Left cardiac atrium (tissue), 4 donors: ENCODE measurements around the gene CTXND1. TPM values are rescaled to one million over a fixed set of nuclear protein-coding genes. Genes with fewer than 3 reads are reported as not detected.

Experiments
- ATAC-seq, 2 donors: fragments of 200-7000 bp; cut with Tn5 transposase; one replicate each; pipeline ENCODE4 v1.9.1; 2020; ENCODE audit warnings: mild to moderate bottlenecking in 2 of 2, moderate library complexity in 2 of 2
- DNase-seq: peaks from one replicate; pipeline ENCODE4 v3.0.0-alpha.2; 2020
- intact Hi-C, 2 donors: fragments of 100-400 bp; cut with DNase I; formaldehyde crosslinking; loops; one replicate each; pipeline versions ENCODE4 v1.14.1 to v1.15.1; 2022 to 2023
- total RNA-seq, 2 donors: library from RNA; stranded (reverse); fragmentation: NEBNext Ultra II Directional; extraction: Animal tissue kit (Norgen Biotek cat#: 25700); gene quantifications; one replicate each; pipeline ENCODE4 v1.2.1, GENCODE V29; 2021
- donor health status: DM: no; HTN: yes; CAD: no.
- donor health status: DM: no; HTN: yes; CAD: no; lungs with severe emphysema.
- donor health status: DM: yes; HTN: yes; CAD: no.
- donor health status: Dilated cardiomyopathy.

CTXND1 gene
- total RNA-seq, 2 donors from 2014 or later = 0.24 to 1.3 TPM

DNA sequence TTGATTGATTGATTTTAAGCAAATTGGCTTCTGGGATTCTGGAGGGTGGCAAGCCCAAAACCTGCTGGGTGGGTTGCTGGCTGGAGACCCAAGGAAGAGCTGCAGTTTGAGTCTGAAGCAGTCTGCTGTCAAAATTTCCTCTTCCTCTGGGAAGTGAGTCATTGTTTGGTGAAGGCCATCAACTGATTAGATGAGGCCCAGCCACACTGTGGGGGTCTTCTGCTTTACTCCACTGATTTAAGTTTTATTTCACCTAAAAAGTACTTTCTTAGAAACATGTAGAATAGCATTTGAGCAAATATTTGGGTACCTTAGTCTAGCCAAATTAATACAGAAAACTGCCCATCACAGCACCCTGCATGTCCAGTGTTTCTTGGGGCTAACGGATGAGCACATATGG is 65.4 kb downstream of the CTXND1 start:
- intact Hi-C loops = no loop called here
- no peak for DNase-seq

DNA sequence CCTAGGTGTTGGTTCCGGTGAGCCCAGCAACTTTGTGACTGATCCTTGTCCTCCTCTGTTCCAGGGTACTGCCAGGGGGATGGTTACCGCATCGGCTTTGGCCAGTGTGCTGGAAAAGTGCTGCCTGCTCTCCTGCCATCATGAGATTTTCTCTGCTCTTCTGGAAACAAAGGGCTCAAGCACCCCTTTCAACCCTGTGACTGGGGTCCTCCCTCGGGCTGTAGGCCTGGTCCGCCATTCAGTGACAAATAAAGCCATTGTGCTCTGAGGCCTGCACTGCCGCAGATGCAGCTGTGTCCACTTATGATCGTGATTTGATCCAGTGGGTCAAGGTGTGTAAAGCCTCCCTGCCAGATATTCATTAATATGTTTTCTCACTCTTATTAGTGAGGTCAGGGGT is 65.9 kb downstream of the CTXND1 start:
- ATAC-seq = no peak
- DNase-seq = no peak
- intact Hi-C loops = no loop called here

More for the DNA sequence above, 65.4 kb downstream of the CTXND1 start:
- no peak for ATAC-seq

DNA sequence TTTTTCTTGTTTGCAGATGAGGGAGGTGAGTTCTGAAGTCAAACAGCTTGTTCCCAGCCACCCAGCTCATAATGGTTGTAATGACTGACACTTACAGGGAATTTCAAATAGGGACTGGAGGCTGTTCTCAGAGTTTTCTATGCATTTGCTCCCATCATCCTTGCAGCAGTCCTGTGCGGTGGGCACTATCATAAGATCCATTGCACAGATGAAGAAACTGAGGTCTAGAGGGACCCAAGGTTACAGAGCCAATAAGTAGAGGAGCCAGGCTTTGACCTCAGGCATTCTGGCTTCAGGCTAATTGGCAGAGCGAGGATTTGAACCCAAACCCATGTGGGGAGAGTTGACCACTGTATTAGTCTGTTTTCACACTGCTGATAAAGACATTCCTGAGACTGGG is 66.9 kb downstream of the CTXND1 start:
- DNase-seq (no peak), ATAC-seq (no peak)
- intact Hi-C loops = no loop called here

DNA sequence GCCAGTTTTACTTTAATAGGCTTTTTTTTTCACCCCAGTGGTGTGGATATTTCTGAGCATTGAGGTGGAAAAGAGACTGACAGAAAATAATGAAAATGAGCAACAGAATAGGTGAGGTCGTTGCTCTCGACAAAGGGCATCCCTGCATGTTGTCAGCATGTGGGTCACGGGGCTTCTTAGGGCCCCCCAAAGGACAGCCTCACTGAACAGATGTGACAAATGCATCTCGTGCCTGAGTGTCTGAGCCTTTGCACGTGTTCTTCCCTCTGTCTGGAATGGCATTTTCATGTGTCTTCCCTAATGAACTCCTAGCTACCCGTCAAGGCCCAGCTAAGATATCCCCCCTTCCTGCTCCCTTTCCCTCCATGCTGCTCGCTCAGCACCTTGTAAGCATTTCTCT is 67.5 kb downstream of the CTXND1 start:
- intact Hi-C loops = no loop called here
- ATAC-seq (no peak), DNase-seq (no peak)

DNA sequence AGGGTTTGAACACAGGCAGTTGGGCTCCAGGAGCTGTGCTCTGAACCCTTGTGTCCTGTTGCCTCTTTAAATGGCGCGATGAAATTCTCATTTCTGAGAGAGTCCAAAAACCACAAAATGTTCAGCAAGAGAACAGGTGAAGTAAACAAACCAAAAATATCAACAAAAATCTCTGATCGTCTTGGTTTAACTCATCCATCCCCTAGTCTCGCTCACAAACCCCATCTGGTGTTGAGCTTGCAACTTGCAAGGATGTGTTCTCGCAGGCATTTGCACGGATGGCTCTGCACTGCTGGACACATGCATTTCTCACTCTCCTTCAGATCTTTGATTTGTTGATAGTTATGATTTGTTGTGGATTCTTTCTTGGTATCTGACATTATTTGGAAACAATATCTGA is 68.1 kb downstream of the CTXND1 start:
- ATAC-seq = no peak
- intact Hi-C loops = no loop called here
- no peak for DNase-seq

DNA sequence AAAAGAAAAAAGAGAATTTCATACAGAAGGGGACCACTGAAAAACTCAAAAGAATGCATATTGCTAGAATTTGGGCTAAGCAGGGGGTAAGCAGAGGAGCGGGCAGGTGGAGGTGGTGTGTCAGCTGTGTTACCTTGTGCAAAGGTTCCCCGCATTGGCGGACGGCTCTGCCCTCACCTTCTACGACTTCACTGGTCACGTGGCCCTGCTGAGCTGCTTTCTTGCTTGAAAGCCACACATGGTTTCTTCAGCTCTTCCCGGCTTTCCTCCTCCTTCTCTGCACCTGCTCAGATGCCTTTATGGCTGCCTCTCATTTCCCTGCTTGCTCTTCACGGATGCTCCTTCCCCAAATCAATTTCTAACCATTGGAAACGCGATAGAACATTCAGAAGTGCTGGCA is 68.7 kb downstream of the CTXND1 start:
- ATAC-seq (no peak), DNase-seq (no peak)
- intact Hi-C loops = no loop called here

DNA sequence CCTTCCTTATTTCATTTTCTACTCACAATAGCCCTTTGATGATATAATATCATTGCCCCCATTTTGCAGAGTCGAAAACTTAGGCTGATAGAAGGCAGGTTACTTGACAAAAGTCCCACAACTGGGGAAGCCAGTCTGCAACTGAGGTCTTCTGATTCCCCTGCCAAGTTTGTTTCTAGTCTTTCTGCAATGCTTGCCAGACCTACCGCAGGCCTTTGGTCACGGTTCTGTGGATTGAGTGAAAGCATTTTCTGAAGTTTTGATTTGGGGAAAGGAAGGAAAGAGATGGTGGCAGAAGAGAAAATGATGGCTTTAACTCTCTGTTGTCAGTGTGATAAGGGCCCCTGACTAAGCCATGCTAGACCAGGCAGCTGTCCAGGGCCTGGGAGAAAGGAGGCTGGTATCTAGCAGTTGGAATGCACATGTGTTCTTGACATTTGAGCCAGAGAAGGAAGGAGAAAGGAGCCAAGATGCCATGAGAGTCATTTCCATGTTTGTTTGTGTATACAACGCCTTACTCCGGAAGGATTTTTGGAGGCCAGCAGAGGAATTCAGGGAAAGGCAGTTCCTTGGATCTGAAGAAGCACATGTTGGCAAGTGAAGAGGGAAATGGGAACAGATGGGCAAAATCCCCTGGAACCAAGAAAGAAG is 69.3 kb downstream of the CTXND1 start:
- intact Hi-C loops = no loop called here
- peak; percentile 46 to 78 for ATAC-seq
- DNase-seq = no peak

DNA sequence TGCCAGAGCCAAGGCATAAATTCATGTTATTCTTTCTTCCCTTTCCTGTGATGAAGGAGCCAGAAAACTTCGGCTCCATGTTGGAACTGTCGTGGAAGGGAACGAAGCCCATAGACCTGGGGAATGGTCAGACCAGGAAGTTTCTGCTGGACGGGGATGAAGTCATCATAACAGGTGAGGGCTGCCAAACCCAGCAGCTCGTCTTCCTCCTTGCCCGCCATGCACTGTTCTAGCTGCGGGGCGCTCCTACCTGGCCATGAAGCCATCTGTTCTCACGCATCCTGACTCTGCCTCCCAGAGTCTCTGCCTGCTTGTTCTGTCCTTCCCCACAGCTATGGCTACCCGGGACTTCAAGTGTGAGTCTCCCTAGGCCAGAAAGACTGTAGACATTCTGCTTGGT is 71.0 kb downstream of the CTXND1 start:
- no peak for DNase-seq
- intact Hi-C loops = no loop called here
- no peak for ATAC-seq

DNA sequence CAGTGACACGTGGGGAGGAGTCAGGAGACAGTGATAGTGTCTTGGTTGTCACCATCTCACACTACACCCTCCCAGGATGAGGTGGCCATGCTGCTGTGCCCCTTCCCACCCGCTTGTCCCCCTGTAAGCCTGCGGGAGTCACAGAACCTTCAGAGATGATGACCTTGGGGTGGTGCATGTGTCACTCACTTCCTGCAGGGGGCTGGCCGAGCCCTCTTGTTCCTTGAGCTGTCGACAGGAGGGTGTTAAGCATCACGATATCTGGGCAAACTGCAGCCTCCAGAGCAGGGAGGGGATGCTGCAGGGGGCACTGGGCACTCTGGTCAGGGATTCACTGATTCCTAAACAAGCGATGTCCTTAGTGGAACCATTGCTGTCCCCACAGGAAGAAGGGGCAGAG is 71.5 kb downstream of the CTXND1 start:
- no peak for DNase-seq
- intact Hi-C loops = no loop called here
- no peak for ATAC-seq

DNA sequence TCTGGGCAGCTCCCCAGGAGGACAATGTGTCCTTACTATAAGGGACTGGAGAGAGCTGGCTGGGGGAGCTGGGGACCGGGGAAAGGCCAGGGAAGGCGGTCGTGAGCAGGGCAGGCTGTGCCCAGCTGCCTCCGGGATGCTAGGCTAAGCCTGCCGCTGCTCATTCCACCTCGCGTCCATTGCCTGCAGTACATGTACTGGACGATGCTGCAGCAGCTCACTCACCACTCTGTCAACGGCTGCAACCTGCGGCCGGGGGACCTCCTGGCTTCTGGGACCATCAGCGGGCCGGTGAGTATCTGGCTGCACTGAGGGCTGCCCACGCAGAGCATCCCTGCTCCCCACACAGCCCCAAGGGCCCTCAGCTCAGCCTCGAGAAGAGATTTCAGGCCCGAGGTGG is 72.1 kb downstream of the CTXND1 start:
- intact Hi-C loops = no loop called here
- ATAC-seq = no peak
- no peak for DNase-seq

DNA sequence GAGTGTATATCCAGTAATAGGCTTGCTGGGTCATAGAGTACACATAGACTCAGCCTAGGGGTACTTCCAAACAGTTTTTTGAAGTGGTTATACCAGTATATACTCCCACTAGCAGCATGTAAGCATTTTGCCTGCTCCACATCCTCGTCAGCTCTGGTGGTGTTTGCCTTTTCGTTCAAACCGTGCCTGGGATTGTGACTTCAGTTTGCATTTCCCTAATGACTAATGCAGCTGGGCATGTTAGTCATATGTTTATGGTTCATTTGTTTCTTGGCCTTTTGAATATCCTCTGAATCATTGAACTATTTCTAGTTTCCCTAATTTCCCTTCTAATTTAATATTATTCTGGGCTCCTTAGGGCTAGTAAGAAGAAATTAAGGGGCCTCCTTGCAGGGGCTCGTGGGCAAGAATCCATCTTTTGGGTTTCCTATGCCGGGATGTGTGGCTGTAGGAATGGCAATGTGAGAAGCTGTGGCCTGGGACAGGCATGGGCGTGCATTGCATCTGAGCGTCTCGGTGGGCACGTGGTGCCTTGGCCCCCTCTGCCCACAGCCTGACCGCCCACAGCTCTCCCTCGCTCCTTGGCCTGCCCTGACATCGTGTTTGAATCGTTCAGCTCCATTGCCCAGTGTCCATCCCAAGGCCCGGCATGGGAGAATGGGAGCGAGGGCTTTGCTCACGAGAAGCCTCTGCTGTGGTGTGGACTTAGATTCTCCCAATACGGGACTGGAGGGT is 72.8 kb downstream of the CTXND1 start:
- DNase-seq = no peak
- ATAC-seq = no peak
- intact Hi-C loops = no loop called here

DNA sequence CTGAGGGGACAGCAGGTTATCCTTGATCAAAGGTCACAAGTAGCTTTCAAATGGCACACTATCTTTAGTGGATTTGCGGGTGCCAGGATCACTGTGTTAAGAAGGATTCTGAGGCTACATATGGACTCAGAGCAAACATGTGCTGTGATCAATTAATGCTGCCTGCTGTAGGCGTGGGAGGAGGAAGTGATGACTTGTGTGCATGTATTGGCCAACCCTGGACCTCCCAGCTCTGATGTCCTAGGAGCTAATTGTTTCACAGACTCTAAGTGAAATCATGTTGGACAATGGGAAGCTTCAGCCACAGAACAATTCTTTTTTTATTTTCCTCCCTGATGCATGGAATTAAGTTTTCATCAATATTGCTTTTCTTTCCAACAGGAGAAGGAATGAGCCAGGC is 74.9 kb downstream of the CTXND1 start:
- ATAC-seq = no peak
- no peak for DNase-seq
- intact Hi-C loops = no loop called here

DNA sequence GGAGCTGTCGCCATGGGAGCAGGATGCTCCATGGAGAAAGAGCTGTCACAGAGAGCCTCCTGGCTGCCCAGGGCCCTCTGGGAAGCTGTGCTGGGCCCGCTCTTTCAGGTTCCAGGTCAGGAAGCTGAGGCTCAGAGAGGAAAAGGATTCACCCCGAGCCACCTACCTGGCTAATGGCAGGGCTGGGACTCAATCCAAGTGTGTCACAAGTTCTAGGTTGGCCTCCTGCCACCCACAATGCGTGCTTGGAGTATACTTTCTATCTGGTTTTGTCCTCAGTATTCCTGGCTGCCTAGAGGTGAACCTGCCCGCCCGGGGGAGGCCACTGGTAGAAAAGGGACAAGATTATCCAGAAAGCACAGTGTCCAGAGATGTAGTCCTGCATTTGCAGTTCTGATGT is 75.6 kb downstream of the CTXND1 start:
- intact Hi-C loops = no loop called here
- no peak for ATAC-seq
- DNase-seq = no peak

DNA sequence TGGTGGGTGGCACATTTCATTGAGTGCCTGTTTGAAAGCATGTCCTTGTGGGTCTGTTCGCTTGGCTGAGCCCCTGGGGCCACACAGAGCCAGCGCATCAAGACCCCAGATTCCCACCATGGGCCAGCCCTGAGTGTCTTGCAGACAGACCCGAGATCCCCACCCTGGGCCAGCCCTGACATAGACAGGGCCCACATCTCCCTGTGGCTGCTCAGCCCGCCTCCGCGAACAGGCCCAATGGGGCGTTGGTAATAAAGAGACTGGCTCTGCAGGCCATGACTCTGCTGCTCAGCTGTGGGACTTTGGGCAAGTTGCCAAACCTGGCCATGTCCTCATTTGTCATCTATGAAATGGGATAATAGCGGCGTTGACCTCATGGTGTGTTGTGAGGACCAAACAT is 76.6 kb downstream of the CTXND1 start:
- intact Hi-C loops = no loop called here
- no peak for ATAC-seq
- no peak for DNase-seq

DNA sequence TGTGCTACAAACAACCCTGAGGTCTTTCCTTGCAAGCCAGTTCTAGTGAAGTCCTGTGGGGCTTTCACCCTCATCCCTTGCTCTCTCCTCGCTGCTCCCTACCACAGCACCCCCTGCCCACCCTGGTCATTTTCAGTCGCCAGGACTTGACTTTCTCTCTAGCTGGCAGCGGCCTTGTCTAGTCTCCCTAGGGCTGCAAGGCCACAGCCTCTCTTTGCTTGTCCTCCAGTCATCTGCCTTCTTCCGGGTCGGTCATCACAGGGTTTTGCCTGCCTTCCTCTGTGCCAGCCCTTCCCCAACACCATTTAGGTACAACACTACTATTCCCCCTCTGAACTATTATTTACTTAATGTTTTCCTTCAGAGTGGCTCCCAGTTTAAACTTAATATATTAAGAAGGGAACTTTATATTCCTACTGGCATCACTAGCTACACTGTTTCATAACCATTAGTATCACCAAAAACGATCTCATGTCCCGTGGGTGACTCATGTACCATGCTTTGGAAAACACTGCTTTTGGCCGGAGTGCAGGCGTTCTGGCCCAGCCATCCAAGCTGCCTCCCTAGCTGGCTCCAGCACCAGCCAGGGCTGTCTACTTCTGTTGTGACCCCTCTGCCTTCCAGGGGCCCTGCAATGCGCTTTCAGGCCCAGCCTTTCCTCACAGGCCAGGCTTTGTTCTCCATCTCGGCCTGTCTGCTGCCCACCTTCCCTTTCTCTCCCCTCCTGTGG is 77.8 kb downstream of the CTXND1 start:
- intact Hi-C loops = no loop called here
- DNase-seq = no peak
- peak; percentile 66 to 72 for ATAC-seq

DNA sequence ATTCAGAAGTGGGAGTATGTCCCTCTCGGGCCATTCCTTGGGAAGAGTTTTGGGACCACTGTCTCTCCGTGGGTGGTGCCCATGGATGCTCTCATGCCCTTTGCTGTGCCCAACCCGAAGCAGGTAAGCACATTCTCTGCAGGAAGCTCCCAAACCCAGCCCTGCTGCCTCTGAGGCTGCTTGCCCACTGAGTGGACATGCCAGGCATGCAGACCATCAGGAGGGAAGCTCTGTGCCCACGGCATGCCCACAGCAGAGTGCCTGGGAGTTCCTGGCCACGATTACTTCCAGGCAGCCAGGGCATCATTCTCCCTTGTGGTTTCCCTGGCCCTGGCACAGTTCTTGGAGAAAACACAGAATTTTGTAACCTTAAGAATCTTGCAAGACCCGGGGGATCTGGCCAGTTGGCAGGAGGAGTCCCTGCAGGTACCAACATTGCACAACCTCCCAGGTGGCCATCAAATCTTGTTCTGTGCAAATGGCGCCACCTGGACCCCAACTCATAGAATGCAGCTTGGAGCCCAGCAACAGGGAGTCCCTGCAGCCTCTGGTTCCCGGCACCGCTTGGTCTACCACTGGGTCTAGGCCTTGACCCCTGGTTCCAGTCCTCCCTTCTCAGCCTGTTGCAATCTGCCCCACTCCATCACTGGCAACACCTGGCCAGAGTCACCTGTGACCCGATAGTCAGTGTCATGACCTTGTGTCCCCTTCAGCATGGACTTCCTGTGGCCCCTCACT is 78.8 kb downstream of the CTXND1 start:
- ATAC-seq (peak; percentile 53 to 82), DNase-seq (peak; percentile 41)
- intact Hi-C loops = no loop called here

DNA sequence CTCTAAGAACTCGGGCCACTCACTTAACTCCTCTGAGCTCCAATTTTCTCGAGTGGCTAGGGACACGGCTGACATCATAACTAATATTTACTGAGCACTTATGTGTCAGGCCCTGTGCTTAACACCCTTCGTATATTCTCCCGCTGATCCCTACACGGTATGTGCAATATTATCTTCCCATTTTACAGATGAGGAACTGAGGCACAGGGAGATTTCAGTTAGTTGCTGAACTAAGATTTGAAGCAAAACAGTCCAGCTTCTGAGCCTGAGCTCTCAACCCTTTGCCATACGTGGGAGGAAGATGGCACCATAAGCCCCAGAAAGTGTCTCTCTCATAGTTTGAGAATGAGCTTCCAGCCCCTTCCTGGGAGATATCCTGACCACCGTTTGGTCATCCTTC is 79.6 kb downstream of the CTXND1 start:
- intact Hi-C loops = no loop called here
- no peak for ATAC-seq

DNA sequence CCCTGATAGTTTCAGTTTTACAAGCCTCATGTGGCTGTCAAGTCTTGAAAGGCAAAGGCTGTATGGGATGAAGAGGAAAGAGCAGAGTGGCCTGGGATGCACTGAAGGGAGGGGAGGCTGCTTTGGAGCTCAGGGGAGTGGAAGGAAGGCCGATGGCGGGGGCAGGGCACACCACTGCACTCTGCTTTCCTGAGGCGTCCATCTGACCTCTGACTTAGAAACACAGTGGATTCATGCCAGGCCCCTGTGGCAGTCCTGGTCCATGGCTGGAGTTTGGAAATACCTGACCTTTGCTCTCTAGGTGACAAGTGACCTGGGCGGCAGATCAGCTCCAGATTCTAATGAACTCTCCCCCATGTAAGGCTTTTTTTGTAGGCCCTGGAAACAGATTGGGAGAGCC is 80.2 kb downstream of the CTXND1 start:
- DNase-seq = no peak
- ATAC-seq = peak in 1 of 2 donors; percentile 61
- intact Hi-C loops = no loop called here

More for the DNA sequence above, 79.6 kb downstream of the CTXND1 start:
- DNase-seq = no peak

DNA sequence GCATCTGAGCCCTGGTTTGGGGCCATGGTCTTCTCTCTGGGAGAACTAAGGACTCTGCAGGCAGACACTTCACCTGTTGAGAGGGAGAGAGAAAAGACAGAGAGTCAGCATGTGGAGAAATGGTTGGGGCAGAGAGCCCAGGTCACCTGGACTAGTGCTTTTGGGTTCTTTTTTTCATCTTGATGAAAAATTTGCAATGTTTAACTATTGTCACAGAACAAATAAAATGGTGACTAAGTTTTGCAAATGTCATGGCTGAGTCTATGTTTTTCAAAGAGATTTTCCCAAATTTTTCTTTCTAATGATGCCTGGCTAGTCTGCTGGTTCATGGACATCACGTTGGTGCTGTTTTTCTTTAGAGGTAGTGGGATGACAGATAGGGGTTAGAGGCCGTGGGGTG is 81.4 kb downstream of the CTXND1 start:
- DNase-seq (no peak), ATAC-seq (no peak)
- intact Hi-C loops = no loop called here
